GM10266 (cell line): ENCODE results near the gene SCAMP1.

Experiments used
- DNase-seq: peaks from one replicate; pipeline ENCODE4 v3.0.0; 2012; ENCODE audit errors: extremely low spot score
- TF ChIP-seq, protein P1 (sequence below): IDR thresholded peaks from 2 replicates; pipeline ENCODE4 v1.5.1; 2012; ENCODE audit warnings: mild to moderate bottlenecking, low read depth; ENCODE audit not compliant: control insufficient read depth, insufficient read depth; ENCODE audit errors: missing control alignments

Gene SCAMP1

DNA sequence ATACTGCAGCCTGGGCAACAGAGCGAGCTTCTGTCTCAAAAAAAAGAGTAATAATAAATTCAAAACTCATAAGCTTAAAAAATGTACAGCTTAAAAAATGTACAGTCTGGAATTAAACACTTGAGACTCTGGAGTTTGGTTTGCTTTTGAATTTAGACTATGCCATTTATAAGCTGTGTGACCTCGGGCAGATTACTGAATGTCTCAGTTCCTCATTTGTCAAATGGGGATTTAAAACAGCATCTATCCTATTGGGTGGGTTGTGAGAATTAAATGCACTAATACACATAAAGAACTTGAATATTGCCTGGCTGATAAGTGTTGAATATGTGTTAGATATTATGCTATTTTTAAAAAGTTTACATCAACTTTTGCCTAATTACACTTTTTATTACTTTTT is 98.4 kb downstream of the SCAMP1 start:
- TF ChIP-seq, protein P1, sequence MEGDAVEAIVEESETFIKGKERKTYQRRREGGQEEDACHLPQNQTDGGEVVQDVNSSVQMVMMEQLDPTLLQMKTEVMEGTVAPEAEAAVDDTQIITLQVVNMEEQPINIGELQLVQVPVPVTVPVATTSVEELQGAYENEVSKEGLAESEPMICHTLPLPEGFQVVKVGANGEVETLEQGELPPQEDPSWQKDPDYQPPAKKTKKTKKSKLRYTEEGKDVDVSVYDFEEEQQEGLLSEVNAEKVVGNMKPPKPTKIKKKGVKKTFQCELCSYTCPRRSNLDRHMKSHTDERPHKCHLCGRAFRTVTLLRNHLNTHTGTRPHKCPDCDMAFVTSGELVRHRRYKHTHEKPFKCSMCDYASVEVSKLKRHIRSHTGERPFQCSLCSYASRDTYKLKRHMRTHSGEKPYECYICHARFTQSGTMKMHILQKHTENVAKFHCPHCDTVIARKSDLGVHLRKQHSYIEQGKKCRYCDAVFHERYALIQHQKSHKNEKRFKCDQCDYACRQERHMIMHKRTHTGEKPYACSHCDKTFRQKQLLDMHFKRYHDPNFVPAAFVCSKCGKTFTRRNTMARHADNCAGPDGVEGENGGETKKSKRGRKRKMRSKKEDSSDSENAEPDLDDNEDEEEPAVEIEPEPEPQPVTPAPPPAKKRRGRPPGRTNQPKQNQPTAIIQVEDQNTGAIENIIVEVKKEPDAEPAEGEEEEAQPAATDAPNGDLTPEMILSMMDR = no peak
- no peak for DNase-seq

DNA sequence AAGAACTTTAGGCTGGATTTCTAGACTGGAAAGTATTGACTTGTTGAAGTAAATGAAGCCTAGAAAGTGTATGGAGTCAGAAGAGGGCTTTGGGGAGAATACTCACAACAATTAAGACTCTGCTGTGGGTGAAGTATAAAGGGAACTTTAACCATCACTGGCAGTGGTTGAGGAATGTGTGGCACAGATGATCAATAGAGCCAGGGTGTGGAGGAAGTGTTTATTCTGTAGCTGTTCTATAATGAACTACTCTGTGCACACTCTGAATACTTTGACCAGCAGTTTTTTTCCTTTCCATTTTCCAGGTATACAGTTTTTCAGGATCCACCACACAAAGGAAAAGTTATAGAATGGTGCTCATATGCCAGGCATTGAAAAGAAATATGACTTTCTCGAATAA is 106.7 kb downstream of the SCAMP1 start:
- TF ChIP-seq, protein P1 = no peak

DNA sequence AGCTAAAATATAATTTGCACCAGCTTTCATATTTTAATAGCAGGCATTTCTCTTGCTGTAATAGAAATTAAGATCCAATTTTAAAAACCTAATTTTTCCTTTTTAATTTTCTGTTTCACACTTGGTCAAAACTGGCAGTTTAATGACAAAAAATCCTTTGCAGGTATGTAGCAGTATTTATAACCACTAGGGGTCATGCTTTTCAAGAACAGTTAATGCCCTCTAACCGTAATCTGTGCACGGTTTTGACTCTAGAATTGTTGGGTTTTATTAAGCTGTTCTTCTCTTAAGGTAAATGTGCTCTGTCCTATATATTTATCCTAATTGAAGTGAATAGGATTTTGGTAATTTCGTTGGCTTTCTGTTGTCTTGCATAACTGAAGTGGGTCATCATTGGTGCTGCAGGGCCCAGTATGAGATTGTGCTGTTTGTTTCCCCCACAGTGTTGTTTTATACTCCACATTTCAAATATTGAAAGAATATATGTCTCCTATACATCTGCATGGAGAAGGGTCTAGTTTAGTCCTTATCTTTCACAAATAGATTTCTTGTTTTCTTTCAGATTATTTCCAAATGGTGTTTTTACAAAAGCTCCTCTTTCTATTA is 107.4 kb downstream of the SCAMP1 start:
- TF ChIP-seq, protein P1 = peak; percentile 70
- peak; percentile 25 for DNase-seq

More for the DNA sequence above, 106.7 kb downstream of the SCAMP1 start:
- no peak for DNase-seq

DNA sequence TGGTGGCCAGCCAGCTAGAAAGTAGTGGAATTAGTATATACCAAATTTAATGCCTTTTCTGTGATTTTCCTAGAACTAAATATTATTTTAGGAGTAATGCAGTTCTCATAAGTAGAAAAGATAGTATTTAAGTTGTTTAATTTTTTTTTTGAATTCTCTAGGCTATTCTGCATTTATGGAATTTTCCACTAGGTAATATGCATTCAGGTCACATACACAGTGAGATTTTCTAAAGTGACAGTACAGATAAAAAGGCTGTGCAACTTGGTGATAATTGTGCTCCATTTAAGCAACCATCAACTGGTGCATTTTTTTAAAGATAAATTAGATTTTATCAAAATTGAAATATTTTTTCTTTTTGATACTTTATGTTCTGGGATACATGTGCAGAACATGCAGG is 111.5 kb downstream of the SCAMP1 start:
- DNase-seq = no peak
- TF ChIP-seq, protein P1 = no peak

DNA sequence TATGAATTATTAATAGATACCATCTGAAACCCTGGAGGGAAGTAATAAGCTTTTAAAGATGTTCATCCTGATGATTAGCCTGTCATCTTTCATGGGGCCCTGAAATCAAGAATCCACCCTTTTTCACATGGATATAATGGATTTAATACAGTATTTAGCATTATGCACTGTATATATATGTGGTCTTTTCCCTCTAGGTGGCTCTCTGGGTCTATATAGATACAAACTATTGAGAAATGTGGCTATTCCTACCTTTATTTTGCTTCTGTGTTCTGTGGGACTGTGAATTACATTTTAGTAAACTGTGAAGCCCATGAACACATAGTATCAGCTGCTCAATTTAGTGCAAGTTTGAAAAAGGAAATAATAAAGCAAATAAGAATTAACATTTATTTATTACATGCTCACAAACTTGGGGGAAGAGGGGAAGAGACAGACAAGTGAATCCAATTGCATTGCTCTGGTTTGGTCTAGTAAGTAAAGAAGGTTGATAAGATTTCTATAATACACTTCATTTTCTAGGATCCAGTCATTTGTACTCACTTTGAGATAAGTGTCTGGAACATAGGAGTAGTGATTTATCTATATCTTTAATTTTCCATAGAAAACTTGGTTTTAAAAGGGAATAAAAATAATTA is 112.2 kb downstream of the SCAMP1 start:
- TF ChIP-seq, protein P1 = peak; percentile 6
- no peak for DNase-seq

DNA sequence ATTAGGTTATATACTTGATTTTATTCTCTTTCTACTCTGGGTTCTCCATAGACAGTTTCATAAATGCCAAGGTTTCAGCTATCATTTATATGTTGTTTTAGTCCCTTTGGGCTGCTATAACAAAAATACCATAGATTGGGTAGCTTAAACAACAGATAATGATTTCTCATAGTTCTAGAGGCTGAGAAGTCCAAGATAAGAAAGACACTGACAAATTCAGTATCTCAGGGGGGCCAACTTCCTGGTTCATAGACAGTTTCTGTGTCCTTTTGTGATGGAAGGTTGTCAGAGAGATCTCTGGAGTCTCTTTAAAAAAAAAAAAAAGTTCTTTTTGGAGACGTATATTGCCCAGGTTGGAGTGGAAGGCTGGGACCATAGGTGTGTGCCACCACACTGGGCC is 113.3 kb downstream of the SCAMP1 start:
- DNase-seq = no peak
- TF ChIP-seq, protein P1 = no peak

DNA sequence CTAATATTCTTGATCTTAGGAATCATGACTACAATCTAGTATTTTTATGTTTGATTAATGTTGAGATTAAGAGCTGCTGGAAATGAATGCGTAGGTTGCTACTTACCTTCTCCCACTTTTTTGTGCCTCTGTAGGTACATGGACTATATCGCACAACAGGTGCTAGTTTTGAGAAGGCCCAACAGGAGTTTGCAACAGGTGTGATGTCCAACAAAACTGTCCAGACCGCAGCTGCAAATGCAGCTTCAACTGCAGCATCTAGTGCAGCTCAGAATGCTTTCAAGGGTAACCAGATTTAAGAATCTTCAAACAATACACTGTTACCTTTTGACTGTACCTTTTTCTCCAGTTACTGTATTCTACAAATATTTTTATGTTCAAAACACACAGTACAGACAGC is 115.0 kb downstream of the SCAMP1 start:
- TF ChIP-seq, protein P1 = no peak
- no peak for DNase-seq
